Aorta (tissue), 5 donors: ENCODE measurements around the gene CLSTN3. TPM values are rescaled to one million over a fixed set of nuclear protein-coding genes. Genes with fewer than 3 reads are reported as not detected.
A peak's percentile ranks its signal among the peaks of the same experiment; 100 is the strongest.

ENCODE experiments used
- ATAC-seq: fragments of 200-7000 bp; cut with Tn5 transposase; one replicate; pipeline ENCODE4 v1.9.1; 2022; ENCODE audit warnings: moderate library complexity; ENCODE audit not compliant: low FRiP score
- DNase-seq, 2 donors: peaks; one replicate each; pipeline ENCODE4 v3.0.0-alpha.2; 2020
- H3K27ac ChIP-seq, 2 donors: one replicate each; pipeline ENCODE4 v1.5.1; 2013; ENCODE audit warnings: low read length in 2 of 2, mild to moderate bottlenecking in 2 of 2, moderate library complexity in 2 of 2, control low read depth in 1 of 2, inconsistent platforms in 1 of 2, low read depth in 1 of 2
- H3K27me3 ChIP-seq, 2 donors: one replicate each; pipeline ENCODE4 v1.6.1; 2013; ENCODE audit warnings: control low read depth in 1 of 2, low read length in 1 of 2, mild to moderate bottlenecking in 1 of 2, moderate library complexity in 1 of 2; ENCODE audit not compliant: insufficient read depth in 2 of 2, control insufficient read depth in 1 of 2
- H3K36me3 ChIP-seq, 2 donors: one replicate each; pipeline ENCODE4 v1.6.1; 2013; ENCODE audit warnings: control low read depth in 1 of 2, low read length in 1 of 2, mild to moderate bottlenecking in 1 of 2; ENCODE audit not compliant: insufficient read depth in 2 of 2, control insufficient read depth in 1 of 2
- H3K4me1 ChIP-seq, 2 donors: one replicate each; pipeline ENCODE4 v1.6.1; 2013; ENCODE audit warnings: low read length in 2 of 2, control low read depth in 1 of 2, mild to moderate bottlenecking in 1 of 2, moderate library complexity in 1 of 2; ENCODE audit not compliant: insufficient read depth in 2 of 2, control insufficient read depth in 1 of 2
- H3K4me3 ChIP-seq, 2 donors: one replicate each; pipeline ENCODE4 v1.5.1; 2013; ENCODE audit warnings: low read length in 2 of 2, control low read depth in 1 of 2, mild to moderate bottlenecking in 1 of 2
- H3K9me3 ChIP-seq: one replicate; pipeline ENCODE4 v1.6.1; 2013; ENCODE audit warnings: mild to moderate bottlenecking, low read length; ENCODE audit not compliant: control insufficient read depth
- WGBS, 2 donors: extraction: QIAGEN DNeasy Blood & Tissue Kit; methylation state at CpG; one replicate each; pipeline ENCODE4 v1.1.7; 2013; 5-methylcytosine and 5-hydroxymethylcytosine counted together
- intact Hi-C, 2 donors: fragments of 100-400 bp; cut with DNase I; formaldehyde crosslinking; loops; one replicate each; pipeline versions ENCODE4 v1.14.2 to v1.15.0; 2022
- polyA plus RNA-seq, 2 donors: library from polyadenylated mRNA; stranded (reverse); fragments of 200-250 nt; gene quantifications; one replicate each; pipeline ENCODE4 v1.2.3, GENCODE V29; 2013
- total RNA-seq, 2 donors: library from RNA; stranded (reverse); fragmentation: NEBNext Ultra II Directional; extraction: Animal tissue kit (Norgen Biotek cat#: 25700); gene quantifications; one replicate each; pipeline ENCODE4 v1.2.1, GENCODE V29; 2021
- donor health status: healthy with polysubstance abuse.
- donor health status: Bipolar disorder and iron deficiency.
- donor health status: DM: no; HTN: no; CAD: no.
- donor health status: DM: no; HTN: no; CAD: no.
- donor health status: DM: yes; HTN: yes; CAD: no.

The CLSTN3 gene
- total and polyA plus RNA-seq, 4 donors: 12.4 to 77.2 (median 24.8) TPM

DNA sequence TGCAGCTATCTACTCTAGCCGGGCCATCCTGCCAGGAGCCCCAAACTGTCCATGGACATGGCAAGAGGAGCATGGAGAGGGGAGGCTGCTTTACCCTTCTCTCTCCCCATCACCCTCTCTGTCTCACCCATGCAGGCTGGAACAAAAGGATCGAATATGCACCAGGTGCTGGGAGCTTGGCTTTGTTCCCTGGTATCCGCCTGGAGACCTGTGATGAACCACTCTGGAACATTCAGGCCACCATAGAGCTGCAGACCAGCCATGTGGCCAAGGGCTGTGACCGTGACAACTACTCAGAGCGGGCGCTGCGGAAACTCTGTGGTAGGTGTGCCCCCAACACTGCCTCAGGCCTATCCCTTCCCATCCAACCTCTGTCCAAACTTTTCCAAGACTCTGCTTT lies 5.9 kb downstream of the CLSTN3 start:
- DNase-seq: peak in 1 of 2 donors; percentile 17
- no peaks in the 10 kb centered on the region for H3K27me3 ChIP-seq
- WGBS, 2 donors: 89 to 92% methylated on average over 7 of the region's 7 CpGs
- H3K27ac ChIP-seq: no peak overlapping the region
- peaks cover 0 to 7% of the 10 kb centered on the region in 2 donors for H3K36me3 ChIP-seq
- H3K4me1 ChIP-seq: no peaks in the 10 kb centered on the region
- ATAC-seq: no peak
- H3K4me3 ChIP-seq: no peak overlapping the region
- intact Hi-C loops: no loop called here
- no peaks in the 10 kb centered on the region for H3K9me3 ChIP-seq

DNA sequence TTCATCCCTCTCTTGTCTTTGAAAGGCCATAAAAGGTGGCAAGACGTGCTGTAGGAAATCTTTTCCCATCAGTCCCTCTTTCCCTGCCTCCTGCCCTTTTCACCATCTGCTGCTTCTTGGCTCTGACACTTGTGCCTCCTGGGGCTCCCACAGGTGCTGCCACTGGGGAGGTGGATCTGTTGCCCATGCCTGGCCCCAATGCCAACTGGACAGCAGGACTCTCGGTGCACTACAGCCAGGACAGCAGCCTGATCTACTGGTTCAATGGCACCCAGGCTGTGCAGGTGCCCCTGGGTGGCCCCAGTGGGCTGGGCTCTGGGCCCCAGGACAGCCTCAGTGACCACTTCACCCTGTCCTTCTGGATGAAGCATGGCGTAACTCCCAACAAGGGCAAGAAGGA lies 6.5 kb downstream of the CLSTN3 start:
- intact Hi-C loops: no loop called here
- no peaks in the 10 kb centered on the region for H3K27me3 ChIP-seq
- H3K36me3 ChIP-seq: peaks cover 0 to 7% of the 10 kb centered on the region in 2 donors

DNA sequence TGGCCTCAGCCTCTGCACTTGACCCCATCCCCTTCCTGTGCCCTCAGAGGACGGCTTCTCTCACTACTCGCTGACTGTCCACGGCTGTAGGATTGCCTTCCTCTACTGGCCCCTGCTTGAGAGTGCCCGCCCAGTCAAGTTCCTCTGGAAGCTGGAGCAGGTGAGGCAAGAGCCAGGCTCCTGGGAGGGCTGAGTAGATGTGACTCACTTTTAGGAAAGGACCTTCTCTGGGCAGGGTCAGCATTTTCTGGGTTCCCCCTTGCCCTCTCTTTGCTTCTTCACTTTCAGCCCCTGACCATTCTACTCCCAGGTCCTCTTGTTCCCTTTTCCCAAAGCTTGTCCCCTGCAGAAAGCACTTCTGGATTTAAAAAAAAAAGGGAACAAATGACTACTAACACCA lies 7.7 kb downstream of the CLSTN3 start:
- Histone ChIP-seq H3K36me3 (peaks cover 0 to 7% of the 10 kb centered on the region in 2 donors), H3K9me3 (no peaks in the 10 kb centered on the region), H3K4me3 (no peak overlapping the region), H3K27ac (no peak overlapping the region), H3K27me3 (no peaks in the 10 kb centered on the region), H3K4me1 (no peaks in the 10 kb centered on the region)
- ATAC-seq (no peak), DNase-seq (peak in 1 of 2 donors; percentile 38)
- intact Hi-C loops: no loop called here
- WGBS, 2 donors: 74 to 83% methylated on average over 4 of the region's 4 CpGs

More for the DNA sequence above, 6.5 kb downstream of the CLSTN3 start:
- WGBS, 2 donors: 91 to 93% methylated on average over 3 of the region's 3 CpGs
- H3K4me3 ChIP-seq: no peak overlapping the region
- no peaks in the 10 kb centered on the region for H3K4me1 ChIP-seq
- ATAC-seq (no peak), DNase-seq (peak; percentile 23 to 63)
- no peaks in the 10 kb centered on the region for H3K9me3 ChIP-seq
- H3K27ac ChIP-seq: no peak overlapping the region

DNA sequence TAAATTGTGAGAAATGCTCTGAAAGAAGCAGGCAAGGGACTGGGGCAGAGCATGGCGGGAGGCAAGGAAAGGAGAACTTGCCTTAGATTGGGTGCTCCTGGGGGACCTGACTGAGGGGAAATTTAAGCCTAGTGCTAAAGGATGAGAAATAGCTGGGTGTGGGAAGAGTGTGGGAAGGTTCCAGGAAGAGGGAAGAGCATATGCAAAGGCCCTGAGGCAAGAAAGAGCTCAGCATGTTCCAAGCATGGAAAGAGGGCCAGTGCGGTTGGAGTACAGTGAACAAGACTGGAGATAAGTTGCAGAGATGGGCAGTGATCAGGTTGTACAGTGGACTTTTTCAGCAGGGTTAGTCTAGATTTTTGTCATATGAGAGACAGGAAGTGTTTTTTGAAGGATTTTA lies 9.0 kb downstream of the CLSTN3 start:
- Histone ChIP-seq H3K4me1 (no peaks in the 10 kb centered on the region), H3K4me3 (no peak overlapping the region), H3K9me3 (no peaks in the 10 kb centered on the region), H3K27ac (no peak overlapping the region), H3K27me3 (no peaks in the 10 kb centered on the region), H3K36me3 (peaks cover 0 to 7% of the 10 kb centered on the region in 2 donors)
- 94 to 98% methylated on average over 2 of the region's 2 CpGs for WGBS, 2 donors
- no peak for ATAC-seq
- intact Hi-C loops: no loop called here
- DNase-seq: peak in 1 of 2 donors; percentile 13

DNA sequence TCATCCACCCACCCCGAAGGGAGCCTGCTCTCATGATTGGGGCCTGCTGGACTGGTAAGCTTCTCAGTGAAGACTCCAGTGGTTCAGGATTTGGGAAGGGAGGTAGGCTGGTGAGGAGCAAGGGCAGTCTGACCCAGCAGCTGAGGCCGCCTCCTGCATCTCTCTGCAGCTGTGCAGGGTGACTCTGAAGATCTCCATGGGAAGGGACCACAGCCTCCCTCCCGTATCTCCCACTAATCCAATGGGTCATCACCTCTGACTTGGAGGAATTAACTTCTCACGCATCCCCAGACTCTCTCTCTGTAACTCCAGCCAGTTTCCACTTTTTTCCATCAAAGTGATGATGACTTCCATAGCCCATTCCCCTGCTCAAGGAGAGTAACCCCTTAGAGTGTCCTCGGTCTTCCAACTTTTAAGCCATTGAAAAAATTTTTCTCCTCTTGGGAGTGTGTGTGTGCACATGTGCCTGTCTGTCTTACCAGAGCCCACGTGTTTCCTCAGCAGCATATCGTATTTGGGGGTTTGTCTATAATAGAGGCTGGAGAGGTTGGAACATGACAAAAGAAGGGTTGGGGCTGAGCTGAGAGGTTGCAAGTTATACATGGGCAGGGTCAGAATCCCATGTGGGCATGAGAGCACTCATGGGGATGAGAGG lies 11.3 kb downstream of the CLSTN3 start:
- ATAC-seq: no peak
- no peak overlapping the region for H3K27ac ChIP-seq
- H3K36me3 ChIP-seq: peaks cover 0 to 4% of the 10 kb centered on the region in 2 donors
- H3K4me1 ChIP-seq: no peaks in the 10 kb centered on the region
- no peaks in the 10 kb centered on the region for H3K27me3 ChIP-seq
- WGBS, 2 donors: 89 to 92% methylated on average over 7 of the region's 7 CpGs
- no peaks in the 10 kb centered on the region for H3K9me3 ChIP-seq
- H3K4me3 ChIP-seq: no peak overlapping the region
- intact Hi-C loops: loop anchor here in 1 of 2 donors (1.0 to 10.0 kb wide), 2 partner anchors 47 to 493 kb away; no protein-coding TSS in a partner anchor
- DNase-seq: peak; percentile 21 to 61

DNA sequence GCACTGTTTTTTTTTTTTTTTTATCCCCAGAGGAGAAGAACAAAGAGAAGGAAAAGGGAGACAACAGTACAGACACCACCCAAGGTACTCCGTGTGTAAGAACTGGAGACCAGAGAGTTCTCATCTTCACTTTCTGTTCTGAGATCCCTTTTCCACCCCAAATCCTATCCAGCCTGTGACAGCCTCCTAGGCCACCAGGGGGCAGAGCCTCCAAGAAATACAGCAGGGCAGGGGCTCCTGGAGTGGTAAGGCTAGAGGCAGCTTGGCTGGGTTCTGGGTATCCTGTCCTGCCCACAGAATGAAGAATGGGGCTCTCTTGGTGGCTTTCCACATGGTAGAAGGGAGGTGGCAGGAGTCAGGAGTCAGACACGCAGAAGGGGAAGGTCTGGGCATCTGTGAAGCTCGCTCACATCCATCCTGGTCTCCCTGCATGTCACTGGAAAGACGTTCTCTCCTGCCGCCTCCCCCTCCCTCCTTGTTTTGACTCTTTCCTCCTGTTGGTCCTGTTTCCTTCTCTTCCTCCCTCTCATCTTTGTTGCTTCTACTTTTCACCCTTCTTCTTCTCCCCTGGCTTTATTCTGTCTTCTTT lies 12.0 kb downstream of the CLSTN3 start:
- Histone ChIP-seq H3K27ac (no peak overlapping the region), H3K27me3 (no peaks in the 10 kb centered on the region), H3K4me3 (no peak overlapping the region), H3K4me1 (no peaks in the 10 kb centered on the region), H3K36me3 (no peaks in the 10 kb centered on the region), H3K9me3 (no peaks in the 10 kb centered on the region)
- DNase-seq (peak in 1 of 2 donors; percentile 61), ATAC-seq (peak; percentile 60)
- intact Hi-C loops: loop anchor here in 1 of 2 donors (1.0 to 10.0 kb wide), 2 partner anchors 46 to 493 kb away; no protein-coding TSS in a partner anchor
- WGBS, 2 donors: 68 to 70% methylated on average over 5 of the region's 5 CpGs

DNA sequence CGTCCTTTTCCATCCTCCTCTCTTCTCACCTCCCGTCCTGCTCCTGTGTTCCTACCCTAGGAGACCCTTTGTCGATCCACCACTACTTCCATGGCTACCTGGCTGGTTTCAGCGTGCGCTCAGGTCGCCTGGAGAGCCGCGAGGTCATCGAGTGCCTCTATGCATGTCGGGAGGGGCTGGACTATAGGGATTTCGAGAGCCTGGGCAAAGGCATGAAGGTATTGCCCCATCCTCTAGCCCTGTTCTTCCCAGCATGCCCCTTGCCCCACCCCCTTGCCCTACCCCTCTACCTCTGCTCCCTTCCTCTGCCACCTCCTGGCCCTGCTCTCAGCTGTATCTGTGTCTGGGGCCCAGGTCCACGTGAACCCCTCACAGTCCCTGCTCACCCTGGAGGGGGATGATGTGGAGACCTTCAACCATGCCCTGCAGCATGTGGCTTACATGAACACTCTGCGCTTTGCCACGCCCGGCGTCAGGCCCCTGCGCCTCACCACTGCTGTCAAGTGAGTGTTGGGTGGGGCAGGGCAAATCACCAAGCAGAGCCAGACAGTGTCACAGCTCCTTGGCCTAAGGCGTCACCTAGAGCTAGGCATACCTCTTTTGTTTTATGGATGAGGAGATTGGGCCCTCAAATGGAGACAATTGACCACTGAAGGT lies 12.8 kb downstream of the CLSTN3 start:
- Histone ChIP-seq H3K4me3 (no peak overlapping the region), H3K27ac (no peak overlapping the region), H3K27me3 (no peaks in the 10 kb centered on the region), H3K36me3 (no peaks in the 10 kb centered on the region), H3K4me1 (no peaks in the 10 kb centered on the region), H3K9me3 (no peaks in the 10 kb centered on the region)
- WGBS, 2 donors: 95% methylated on average over 18 of the region's 18 CpGs
- intact Hi-C loops: loop anchor here in 1 of 2 donors (1.0 to 10.0 kb wide), 2 partner anchors 45 to 492 kb away; no protein-coding TSS in a partner anchor
- ATAC-seq: no peak
- peak in 1 of 2 donors; percentile 40 for DNase-seq

DNA sequence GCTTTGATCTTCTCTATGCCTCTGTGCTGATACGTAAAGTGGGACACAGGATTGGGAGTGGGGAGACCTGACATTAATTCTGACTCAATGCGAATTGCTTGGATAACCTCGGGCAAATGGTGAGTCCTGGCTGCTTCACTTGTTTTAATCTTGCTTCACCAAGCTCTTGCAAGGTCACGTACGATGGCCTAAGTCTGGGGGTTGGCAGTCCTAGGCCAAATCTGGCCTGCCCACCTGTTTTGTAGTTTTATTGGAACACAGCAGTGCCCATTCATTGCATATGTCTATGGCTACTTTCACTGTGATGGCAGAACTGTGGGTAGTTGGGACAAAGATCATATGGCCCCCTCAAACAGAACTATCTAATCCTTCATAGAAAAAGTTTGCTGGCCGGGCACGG lies 13.4 kb downstream of the CLSTN3 start:
- peak in 1 of 2 donors; percentile 11 for DNase-seq
- no peak overlapping the region for H3K4me3 ChIP-seq
- ATAC-seq: no peak
- H3K27ac ChIP-seq: no peak overlapping the region
- no peaks in the 10 kb centered on the region for H3K4me1 ChIP-seq
- WGBS, 2 donors: 89 to 95% methylated on average over 7 of the region's 7 CpGs
- H3K27me3 ChIP-seq: no peaks in the 10 kb centered on the region
- no peaks in the 10 kb centered on the region for H3K9me3 ChIP-seq
- intact Hi-C loops: loop anchor here in 1 of 2 donors (10.0 kb wide), 1 partner anchor 491 kb away; no protein-coding TSS in a partner anchor
- no peaks in the 10 kb centered on the region for H3K36me3 ChIP-seq
